Stomach smooth muscle (tissue), 2 donors: Measurements from ENCODE around the gene MGAT4B.
A peak's percentile ranks its signal among the peaks of the same experiment; 100 is the strongest.

Experiments
- H3K27ac ChIP-seq: one replicate; pipeline ENCODE4 v1.7.0; 2013; ENCODE audit warnings: mild to moderate bottlenecking, low read length, inconsistent platforms
- H3K27me3 ChIP-seq, 2 donors: one replicate each; pipeline ENCODE4 v1.7.0; 2013; ENCODE audit warnings: low read length in 2 of 2; ENCODE audit not compliant: insufficient read depth in 2 of 2, control insufficient read depth in 1 of 2
- H3K36me3 ChIP-seq, 2 donors: one replicate each; pipeline ENCODE4 v1.7.0; 2013; ENCODE audit warnings: low read length in 2 of 2; ENCODE audit not compliant: control insufficient read depth in 2 of 2, insufficient read depth in 2 of 2
- H3K4me1 ChIP-seq: one replicate; pipeline ENCODE4 v1.7.0; 2013; ENCODE audit warnings: low read length; ENCODE audit not compliant: control insufficient read depth, insufficient read depth
- H3K4me3 ChIP-seq, 2 donors: one replicate each; pipeline ENCODE4 v1.7.0; 2013; ENCODE audit warnings: low read length in 2 of 2
- H3K9ac ChIP-seq, 2 donors: one replicate each; pipeline ENCODE4 v1.7.0; 2013; ENCODE audit warnings: low read length in 2 of 2, mild to moderate bottlenecking in 1 of 2
- H3K9me3 ChIP-seq, 2 donors: one replicate each; pipeline ENCODE4 v1.7.0; 2013; ENCODE audit warnings: low read length in 2 of 2; ENCODE audit not compliant: control insufficient read depth in 2 of 2
- donor health status: healthy.
- donor health status: Pancreatic carcinoma.

The MGAT4B gene

GRCh38 chr5:179824745-179825112, 18.1 kb upstream of the MGAT4B start:
- Histone ChIP-seq H3K27ac (no peak overlapping the region), H3K4me1 (peaks cover 62% of the 10 kb centered on the region), H3K27me3 (no peaks in the 10 kb centered on the region), H3K9me3 (no peaks in the 10 kb centered on the region), H3K4me3 (no peak overlapping the region), H3K36me3 (peaks cover 54 to 58% of the 10 kb centered on the region in 2 donors), H3K9ac (no peak overlapping the region)

DNA sequence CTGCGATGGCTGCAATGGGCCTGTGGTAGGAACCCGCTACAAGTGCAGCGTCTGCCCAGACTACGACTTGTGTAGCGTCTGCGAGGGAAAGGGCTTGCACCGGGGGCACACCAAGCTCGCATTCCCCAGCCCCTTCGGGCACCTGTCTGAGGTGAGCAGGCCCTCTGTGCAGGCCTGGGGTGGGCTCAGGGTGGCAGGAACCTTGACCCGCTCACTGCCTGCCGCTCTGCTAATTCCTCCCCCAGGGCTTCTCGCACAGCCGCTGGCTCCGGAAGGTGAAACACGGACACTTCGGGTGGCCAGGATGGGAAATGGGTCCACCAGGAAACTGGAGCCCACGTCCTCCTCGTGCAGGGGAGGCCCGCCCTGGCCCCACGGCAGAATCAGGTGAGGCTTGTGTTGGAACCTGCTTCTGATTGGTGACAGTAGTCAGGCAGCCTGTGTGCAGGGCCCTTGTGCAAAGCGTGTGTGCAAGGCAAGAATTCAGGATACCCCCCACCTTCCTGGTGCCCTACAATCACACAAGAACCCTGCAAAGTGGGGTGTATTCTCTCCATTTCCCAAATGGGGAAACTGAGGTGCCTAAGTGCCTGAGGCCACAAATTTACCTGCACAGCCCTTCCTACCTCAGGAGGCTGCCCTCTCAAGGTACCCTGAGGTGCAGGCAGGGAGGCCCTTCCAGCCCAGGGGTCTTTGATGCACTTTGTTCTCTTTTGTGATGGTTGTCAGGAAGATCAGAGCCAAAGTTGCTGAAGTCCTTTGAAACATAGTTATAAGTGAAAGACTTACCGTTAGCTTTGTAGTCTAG, 17.5 kb upstream of the MGAT4B start:
- no peaks in the 10 kb centered on the region for H3K27me3 ChIP-seq
- H3K9me3 ChIP-seq, result no peaks in the 10 kb centered on the region
- peaks cover 68% of the 10 kb centered on the region for H3K4me1 ChIP-seq
- H3K27ac ChIP-seq, result no peak overlapping the region
- peak overlapping the region in 1 of 2 donors; percentile 15 for H3K4me3 ChIP-seq
- peaks cover 48 to 53% of the 10 kb centered on the region in 2 donors for H3K36me3 ChIP-seq
- no peak overlapping the region for H3K9ac ChIP-seq

- Histone ChIP-seq H3K9ac (peak overlapping the region; percentile 60 to 95), H3K27me3 (no peaks in the 10 kb centered on the region), H3K36me3 (peaks cover 38 to 39% of the 10 kb centered on the region in 2 donors), H3K27ac (peak overlapping the region; percentile 31), H3K9me3 (no peaks in the 10 kb centered on the region), H3K4me1 (peaks cover 77% of the 10 kb centered on the region), H3K4me3 (peak overlapping the region; percentile 89 to 93)
These were observed 15.9 kb upstream of the MGAT4B start for GRCh38 chr5:179822444-179822990.

- Histone ChIP-seq H3K27me3 (no peaks in the 10 kb centered on the region), H3K4me1 (peaks cover 79% of the 10 kb centered on the region), H3K9ac (peak overlapping the region; percentile 75 to 95), H3K27ac (peak overlapping the region; percentile 31), H3K36me3 (peaks cover 35 to 37% of the 10 kb centered on the region in 2 donors), H3K4me3 (peak overlapping the region; percentile 89 to 93), H3K9me3 (no peaks in the 10 kb centered on the region)
These were observed 15.4 kb upstream of the MGAT4B start for GRCh38 chr5:179822059-179822432.

DNA sequence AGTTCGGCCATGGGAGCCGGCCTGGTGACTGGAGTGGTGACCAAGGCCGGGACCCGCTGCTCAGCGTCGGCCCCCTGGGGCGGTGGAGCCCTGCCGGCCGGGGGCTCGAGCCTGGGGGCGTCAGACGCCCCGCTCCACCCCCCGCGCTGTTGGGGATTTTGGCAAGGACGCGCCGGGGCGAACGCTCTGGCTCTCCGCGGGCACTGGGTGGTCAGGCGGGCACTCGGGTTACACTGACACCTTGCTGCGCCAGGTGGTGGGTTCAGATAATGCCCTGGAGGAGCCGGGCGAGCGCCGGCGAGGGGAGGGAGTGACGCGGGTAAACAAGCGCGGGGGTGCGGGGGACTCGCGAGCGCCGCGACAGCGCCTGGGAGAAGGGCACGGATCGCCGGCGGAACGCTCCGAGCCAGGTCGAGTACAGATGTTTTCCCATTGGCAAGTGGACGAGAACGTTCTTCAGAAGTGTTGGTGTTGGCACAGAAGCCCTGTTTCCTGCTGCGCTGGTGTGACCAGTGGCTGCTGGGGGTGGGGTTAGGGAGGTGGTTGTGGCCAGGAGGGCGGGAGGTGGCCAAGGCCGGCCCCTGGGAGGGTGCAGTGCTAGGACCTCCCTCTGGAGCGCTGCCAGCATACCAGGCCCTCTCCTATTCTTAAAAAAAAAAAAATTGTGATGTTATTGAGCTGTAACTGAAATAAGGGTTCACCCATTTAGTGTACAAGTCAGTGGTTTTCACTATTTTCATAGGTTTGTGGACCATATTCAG, 14.8 kb upstream of the MGAT4B start:
- H3K27me3 ChIP-seq, result no peaks in the 10 kb centered on the region
- peaks cover 83% of the 10 kb centered on the region for H3K4me1 ChIP-seq
- peak overlapping the region; percentile 95 to 96 for H3K9ac ChIP-seq
- H3K27ac ChIP-seq, result peak overlapping the region; percentile 99
- no peaks in the 10 kb centered on the region for H3K9me3 ChIP-seq
- H3K36me3 ChIP-seq, result peaks cover 31 to 34% of the 10 kb centered on the region in 2 donors
- peak overlapping the region; percentile 89 to 93 for H3K4me3 ChIP-seq

GRCh38 chr5:179820483-179821297, 14.0 kb upstream of the MGAT4B start, which contains the start of gene SQSTM1:
Gene SQSTM1 (plus strand): TSS chr5:179820905. CDS start chr5:179820937, 32 bp downstream.
- no peaks in the 10 kb centered on the region for H3K27me3 ChIP-seq
- H3K9me3 ChIP-seq, result no peaks in the 10 kb centered on the region
- peak within 1 kb of the TSS; percentile 95 to 96 for H3K9ac ChIP-seq
- peaks cover 83% of the 10 kb centered on the region for H3K4me1 ChIP-seq
- H3K36me3 ChIP-seq, result peaks cover 25 to 29% of the 10 kb centered on the region in 2 donors
- H3K27ac ChIP-seq, result peak within 1 kb of the TSS; percentile 99
- peak within 1 kb of the TSS; percentile 89 to 93 for H3K4me3 ChIP-seq

- Histone ChIP-seq H3K9ac (peak overlapping the region; percentile 78 to 95), H3K27ac (peak overlapping the region; percentile 99), H3K4me3 (peak overlapping the region; percentile 89 to 93), H3K4me1 (peaks cover 77% of the 10 kb centered on the region), H3K9me3 (no peaks in the 10 kb centered on the region), H3K27me3 (no peaks in the 10 kb centered on the region), H3K36me3 (peaks cover 21 to 23% of the 10 kb centered on the region in 2 donors)
These were observed 13.4 kb upstream of the MGAT4B start for GRCh38 chr5:179820127-179820482.

DNA sequence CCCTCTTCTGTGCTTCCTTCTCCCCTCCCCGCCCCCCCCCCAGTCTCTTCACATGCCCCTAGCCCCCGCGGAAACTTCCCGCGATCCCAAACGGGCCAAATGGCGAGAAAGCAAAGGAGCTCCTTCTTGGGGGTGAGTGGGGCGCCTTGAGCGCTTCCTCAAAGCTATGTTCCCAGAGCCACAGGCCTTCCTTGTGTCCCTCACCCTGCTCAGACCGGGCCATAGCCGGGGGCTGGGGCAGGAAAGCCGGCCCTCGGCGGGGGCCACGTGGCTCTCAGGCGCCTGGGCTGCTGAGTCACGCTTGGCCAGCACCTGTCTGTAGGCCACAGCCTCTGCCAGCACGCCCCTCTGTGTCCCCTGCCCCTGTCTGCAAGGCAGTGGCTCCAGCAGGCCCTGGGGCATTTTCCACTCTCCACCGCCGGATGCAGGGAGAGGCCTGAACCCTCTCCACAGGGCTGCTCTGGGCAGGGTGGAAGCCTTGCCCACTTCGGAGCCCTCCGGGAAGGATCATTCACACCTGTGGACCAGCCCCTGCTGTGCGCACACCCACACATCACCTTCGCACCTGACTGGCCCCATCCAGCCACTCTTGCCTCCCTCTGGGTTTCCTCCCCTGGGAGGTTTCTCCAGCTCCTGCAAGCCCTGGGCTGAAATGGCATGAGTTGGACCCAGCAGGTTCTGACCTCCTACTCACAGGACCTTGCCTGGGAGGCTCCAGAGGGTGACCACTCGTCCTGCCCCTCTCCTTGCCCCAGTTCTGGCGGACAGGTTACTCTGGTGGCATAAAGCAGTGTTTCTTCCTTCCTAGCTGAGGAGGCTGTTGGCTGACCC, 12.8 kb upstream of the MGAT4B start:
- Histone ChIP-seq H3K4me1 (peaks cover 72% of the 10 kb centered on the region), H3K9me3 (no peaks in the 10 kb centered on the region), H3K4me3 (peak overlapping the region; percentile 89 to 93), H3K9ac (peak overlapping the region; percentile 78 to 95), H3K27me3 (no peaks in the 10 kb centered on the region), H3K27ac (peak overlapping the region; percentile 99), H3K36me3 (peaks cover 15 to 17% of the 10 kb centered on the region in 2 donors)

DNA sequence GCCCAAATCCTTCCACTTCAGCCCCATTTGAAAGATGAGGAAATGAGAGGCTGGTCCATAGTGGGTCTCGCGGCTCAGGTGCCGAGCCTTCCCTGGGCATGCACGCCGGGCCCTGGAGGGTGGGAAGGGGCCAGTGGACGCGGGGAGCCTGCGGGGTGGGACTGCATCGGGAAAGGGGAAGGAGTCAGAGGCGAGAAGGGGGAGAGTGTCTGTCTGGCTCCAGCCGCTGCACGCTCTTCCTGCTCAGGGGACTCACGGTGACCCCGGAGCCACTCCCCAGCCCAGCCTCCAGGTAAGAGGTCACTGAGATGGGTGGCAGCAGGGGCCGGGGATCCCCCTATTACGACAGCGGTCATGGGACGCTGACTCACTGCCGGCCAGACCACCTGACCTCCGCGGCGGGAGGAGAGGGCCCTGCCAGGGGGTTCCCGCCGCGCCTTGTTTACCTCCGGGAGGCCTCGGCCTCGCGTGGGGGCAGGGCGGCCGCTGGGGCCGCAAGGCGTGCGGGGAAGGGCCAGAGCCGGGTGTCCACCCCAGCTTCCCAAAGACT, 12.2 kb upstream of the MGAT4B start:
- peak overlapping the region; percentile 99 for H3K27ac ChIP-seq
- H3K4me3 ChIP-seq, result peak overlapping the region; percentile 89 to 93
- H3K9ac ChIP-seq, result peak overlapping the region; percentile 62 to 95
- peaks cover 8 to 12% of the 10 kb centered on the region in 2 donors for H3K36me3 ChIP-seq
- no peaks in the 10 kb centered on the region for H3K27me3 ChIP-seq
- peaks cover 65% of the 10 kb centered on the region for H3K4me1 ChIP-seq
- H3K9me3 ChIP-seq, result no peaks in the 10 kb centered on the region
